ENCODE results near the gene GPR55. TPM values are rescaled to one million over a fixed set of nuclear protein-coding genes. Genes with fewer than 3 reads are reported as not detected.

GPR55 gene
- total RNA-seq, 1 donor, result not detected

- DNase-seq (ENCODE audit: low read depth), result no peak
- H3K4me3 ChIP-seq (ENCODE audit: low read depth, low read length), result no peak overlapping the region
- no peak for TF ChIP-seq CTCF (IDR thresholded peaks at IDR 0.05; ENCODE audit: insufficient read depth, low read depth, low read length)
Measured at GRCh38 chr2:230933521-230934180, 8.6 kb upstream of the GPR55 start.

- DNase-seq (ENCODE audit: low read depth), result peak; percentile 73
- TF ChIP-seq CTCF (IDR thresholded peaks at IDR 0.05; ENCODE audit: insufficient read depth, low read depth, low read length), result no peak
- no peak overlapping the region for H3K4me3 ChIP-seq (ENCODE audit: low read depth, low read length)
Measured at GRCh38 chr2:230932556-230933511, 7.8 kb upstream of the GPR55 start.

GRCh38 chr2:230931556-230932231 lies 6.7 kb upstream of the GPR55 start:
- no peak for DNase-seq (ENCODE audit: low read depth)
- TF ChIP-seq CTCF (IDR thresholded peaks at IDR 0.05; ENCODE audit: insufficient read depth, low read depth, low read length), result no peak
- no peak overlapping the region for H3K4me3 ChIP-seq (ENCODE audit: low read depth, low read length)

DNA sequence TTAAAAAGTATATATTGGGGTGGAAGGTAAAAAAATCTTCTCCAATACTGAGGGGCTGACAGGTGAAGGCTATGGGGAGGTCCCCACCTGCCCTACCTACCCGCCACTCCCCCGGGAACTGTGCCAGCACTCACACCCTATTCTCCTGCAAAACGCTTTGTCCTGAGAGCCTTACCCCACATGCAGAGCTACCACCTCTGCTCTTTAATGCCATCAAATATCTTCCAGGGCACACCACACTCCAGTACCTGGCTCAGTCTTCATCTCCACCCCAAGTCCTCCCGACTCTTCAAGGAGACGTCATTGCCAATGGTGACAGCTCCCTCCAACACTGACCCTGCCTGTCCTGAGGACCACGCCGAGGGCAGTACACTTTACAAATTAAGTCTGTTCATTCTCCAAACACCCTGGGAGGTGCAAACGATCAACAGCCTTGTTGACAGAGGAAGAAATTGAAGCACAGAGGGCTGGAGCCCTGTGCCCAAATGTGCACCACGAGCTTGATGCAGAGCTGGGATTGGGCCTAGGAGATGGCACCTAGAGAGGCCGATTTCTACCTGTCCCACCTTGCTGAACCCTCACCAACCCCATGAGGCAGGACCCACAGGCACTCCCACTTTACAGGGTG lies 6.0 kb upstream of the GPR55 start:
- TF ChIP-seq CTCF (IDR thresholded peaks at IDR 0.05; ENCODE audit: insufficient read depth, low read depth, low read length), result no peak
- no peak overlapping the region for H3K4me3 ChIP-seq (ENCODE audit: low read depth, low read length)
- DNase-seq (ENCODE audit: low read depth), result no peak

DNA sequence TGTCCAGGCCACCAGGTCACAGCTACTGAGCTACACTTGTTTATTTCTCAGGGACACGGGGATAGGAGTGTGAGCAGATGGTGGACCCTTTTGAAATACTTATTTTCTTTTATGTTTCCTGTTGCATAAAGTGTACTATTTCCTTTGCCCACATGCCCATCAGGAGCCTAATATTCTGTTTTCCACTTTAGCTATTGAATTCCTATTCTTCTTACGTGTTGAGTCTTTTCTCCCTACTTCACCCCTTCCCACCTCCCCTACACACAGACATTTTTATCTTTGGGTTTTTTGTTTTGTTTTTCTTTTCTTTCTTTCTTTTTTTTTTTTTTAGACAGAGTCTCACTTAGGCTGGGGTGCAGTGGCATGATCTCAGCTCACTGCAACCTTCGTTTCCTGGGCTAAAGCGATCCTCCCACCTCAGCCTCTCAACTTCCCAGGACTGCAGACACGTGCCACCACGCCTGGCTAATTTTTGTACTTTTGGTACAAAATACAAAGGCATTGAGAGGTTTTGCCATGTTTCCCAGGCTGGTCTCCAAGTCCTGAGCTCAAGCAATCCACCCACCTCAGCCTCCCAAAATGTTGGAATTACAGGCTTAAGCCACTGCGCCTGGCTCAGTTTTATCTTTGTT lies 5.2 kb upstream of the GPR55 start:
- H3K4me3 ChIP-seq (ENCODE audit: low read depth, low read length), result no peak overlapping the region
- no peak for TF ChIP-seq CTCF (IDR thresholded peaks at IDR 0.05; ENCODE audit: insufficient read depth, low read depth, low read length)
- DNase-seq (ENCODE audit: low read depth), result no peak
